ENCODE results near the gene CRYBG1. TPM values are rescaled to one million over a fixed set of nuclear protein-coding genes. Genes with fewer than 3 reads are reported as not detected.

Gene CRYBG1
- total RNA-seq, 1 experiment from 2014 or later: 81.6 TPM

DNA sequence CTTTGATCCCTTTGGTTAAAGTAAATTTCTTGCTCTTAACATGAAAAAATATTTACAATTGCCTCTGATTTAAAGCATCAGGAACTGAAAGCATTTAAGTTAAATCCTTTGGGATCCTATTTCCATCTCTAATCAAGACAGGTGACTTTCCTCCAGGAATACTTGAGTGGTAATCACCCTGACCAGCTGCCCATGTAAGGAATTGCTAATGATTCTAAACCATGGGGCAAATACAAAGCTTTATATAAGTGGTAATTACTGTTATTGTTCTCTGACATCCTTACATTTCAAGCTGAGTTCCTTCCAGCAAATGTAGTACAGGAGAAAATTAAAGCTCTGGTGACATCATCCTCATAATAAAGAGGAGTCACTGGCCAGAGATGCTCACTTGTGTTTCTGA, 100.6 kb downstream of the CRYBG1 start:
- no peak for DNase-seq (ENCODE audit: low read depth)

DNA sequence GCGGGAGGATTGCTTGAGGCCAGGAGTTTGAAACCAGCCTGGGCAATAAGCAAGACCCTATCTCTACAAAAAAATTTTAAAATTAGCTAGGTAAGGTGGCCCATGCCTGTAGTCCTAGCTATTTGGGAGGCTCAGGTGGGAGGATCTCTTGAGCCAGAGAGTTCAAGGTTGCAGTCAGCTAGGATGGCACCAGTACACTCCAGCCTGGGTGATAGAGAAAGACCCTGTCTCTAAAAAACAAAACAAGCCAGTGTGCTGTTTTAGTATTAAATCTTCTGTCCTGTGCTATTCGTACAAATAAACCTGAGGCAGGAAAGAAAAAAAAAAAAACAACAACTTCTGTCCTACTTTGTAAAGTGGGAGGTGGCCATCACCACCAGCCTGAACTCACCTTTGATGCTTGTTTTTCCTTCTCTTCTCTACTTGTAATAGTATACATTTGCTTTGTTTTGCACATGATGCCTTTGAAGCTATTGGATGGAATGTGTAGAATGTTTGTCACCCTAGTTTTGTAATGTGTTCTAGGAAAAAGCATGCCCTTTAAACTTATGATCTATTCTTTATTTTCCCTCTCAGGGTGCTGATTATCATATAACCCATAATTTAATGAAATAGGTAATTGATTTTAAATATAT, 102.5 kb downstream of the CRYBG1 start:
- no peak for DNase-seq (ENCODE audit: low read depth)

DNA sequence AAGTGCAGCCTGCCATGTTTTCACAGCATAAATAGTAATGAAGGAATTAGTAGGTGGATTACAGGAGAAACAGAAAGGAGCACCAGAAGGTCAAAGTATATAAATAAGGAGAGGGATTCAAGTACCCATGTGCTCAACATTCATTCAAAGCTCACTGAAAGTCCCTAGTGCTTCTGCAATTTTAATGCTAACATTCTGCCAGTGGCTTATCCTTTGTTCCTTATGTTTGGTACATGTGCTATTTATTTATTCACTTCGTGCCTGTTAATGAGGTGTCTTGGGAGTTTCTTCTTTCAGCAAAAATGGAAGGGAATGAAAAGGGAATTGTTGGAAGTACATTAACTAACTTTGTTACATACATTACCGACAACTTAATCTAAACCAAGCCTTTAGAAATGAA, 105.7 kb downstream of the CRYBG1 start:
- no peak for DNase-seq (ENCODE audit: low read depth)

DNA sequence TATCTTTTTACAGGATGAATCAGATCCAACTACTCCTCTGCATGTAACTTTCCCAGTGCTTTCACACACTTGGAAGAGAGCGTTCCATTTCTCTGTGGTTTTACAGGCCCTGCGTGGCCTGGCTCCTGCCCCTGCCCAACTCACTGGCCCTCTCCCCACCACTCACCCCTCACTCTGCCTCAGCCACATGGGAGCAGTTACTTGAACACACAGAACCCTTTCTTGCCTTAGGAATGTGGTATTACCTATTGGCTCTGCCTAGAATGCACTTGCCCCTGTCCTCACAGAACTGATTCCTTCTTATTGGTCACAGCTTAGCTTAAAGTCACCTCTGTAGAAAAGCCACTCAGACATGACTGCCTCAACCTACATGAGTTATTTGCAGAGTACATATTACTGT, 108.4 kb downstream of the CRYBG1 start:
- no peak for DNase-seq (ENCODE audit: low read depth)

DNA sequence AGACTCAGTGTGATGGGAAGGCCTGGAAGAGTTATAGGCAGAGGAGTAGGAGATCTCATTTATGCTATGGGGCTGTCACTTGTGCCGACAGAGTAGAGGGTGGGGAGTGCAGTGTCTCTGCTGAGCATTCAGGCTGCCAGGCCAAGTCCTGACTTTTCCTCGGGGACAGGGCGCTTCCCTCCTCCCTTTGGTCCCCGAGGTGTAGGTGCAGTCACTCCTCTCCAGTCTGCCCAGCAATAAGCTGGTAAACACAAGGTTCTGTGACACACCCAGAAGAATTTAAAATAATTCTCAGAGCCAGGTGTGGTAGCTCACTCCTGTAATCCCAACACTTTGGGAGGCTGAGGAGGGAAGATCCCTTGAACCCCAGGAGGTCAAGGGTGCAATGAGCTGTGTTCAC, 109.4 kb downstream of the CRYBG1 start:
- no peak for DNase-seq (ENCODE audit: low read depth)

DNA sequence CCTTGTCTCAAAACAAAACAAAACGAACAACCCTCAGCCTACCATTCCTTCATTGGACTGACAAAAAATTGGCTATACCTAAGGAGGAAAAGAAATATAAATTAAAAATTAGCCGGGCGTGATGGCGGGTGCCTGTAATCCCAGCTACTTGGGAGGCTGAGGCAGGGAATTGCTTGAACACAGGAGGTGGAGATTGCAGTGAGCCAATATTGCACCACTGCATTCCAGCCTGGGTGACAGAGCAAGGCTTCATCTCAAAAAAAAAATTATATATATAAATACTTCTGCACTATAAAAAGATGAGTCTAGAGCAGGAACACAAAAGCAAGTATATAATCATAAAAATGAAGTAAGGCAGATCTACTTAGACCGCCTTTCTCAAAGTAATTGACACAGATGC, 109.8 kb downstream of the CRYBG1 start:
- DNase-seq (ENCODE audit: low read depth): no peak

DNA sequence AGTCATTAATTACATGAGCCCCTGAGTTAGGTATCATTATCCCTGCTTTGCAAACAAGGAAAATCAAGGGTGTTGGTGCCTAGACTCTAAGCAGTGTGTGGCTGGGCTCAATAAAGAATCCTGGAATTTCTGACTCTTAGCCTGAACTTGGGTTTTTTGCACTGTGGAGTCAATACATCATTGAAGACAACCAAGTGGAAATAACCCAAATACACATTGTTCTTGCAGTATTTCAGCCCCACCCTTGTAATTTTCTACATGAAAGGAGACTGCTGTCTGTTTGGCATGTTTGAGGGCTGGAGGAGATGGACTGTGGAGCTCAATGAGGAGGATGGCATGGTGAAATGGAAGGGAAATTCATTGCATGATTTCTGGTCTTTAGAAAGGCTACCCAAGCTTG, 110.3 kb downstream of the CRYBG1 start:
- no peak for DNase-seq (ENCODE audit: low read depth)

DNA sequence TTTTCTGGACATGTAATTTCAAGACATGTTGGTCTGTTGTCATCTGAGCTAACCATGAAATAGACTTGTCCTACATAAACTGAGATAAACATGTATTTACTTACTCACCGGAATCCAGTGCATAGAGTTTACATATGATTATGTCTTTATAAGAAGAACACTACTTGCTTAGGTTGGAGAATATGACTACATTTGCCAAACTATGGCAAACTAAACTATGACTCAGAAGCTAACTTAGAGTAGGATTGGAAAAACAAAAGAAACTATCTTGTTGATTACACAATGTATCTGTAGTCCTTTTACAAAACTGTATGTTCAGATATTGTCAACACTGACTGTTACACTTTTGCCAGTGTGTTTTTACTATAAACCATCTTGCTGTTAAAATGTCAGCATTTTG, 113.3 kb downstream of the CRYBG1 start:
- peak; percentile 33 for DNase-seq (ENCODE audit: low read depth)

DNA sequence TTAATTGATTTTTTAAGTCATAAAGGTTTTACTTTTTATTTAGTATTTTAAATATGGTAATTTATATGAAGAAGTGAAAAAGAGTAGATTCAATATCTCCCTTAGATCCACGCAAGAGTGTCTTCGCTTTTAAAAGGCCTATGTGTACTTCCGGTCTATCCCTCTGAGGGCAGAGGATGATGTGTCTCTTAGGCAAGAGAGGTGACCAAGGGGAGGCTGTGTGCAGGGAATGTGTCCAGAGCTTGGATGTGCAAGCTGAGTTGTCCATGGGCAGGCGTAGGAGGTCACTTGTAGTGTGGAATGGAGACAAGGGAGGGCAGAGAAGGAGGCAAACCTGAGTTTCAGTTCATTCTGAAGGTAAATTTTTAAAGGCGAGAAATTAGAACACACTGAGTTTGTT, 113.9 kb downstream of the CRYBG1 start:
- no peak for DNase-seq (ENCODE audit: low read depth)

DNA sequence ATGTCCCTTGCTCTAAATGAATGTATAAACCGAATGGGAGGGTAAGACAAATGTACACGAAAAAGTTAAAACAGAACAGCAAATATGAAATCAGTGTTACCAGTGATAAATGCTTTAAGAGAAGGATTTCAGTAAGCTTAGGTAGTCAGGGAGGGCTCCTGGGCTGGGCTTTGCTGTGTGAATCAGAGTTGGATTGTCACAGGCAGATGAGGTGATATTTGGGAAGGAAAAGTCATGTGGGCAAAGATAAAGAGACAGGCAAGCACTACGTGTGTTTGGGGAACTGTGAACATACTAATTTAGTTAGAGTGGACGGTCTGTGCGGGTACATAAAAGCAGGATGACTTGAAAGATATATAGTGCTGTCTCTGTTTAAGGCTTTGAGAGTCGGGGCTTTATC, 114.8 kb downstream of the CRYBG1 start:
- no peak for DNase-seq (ENCODE audit: low read depth)

DNA sequence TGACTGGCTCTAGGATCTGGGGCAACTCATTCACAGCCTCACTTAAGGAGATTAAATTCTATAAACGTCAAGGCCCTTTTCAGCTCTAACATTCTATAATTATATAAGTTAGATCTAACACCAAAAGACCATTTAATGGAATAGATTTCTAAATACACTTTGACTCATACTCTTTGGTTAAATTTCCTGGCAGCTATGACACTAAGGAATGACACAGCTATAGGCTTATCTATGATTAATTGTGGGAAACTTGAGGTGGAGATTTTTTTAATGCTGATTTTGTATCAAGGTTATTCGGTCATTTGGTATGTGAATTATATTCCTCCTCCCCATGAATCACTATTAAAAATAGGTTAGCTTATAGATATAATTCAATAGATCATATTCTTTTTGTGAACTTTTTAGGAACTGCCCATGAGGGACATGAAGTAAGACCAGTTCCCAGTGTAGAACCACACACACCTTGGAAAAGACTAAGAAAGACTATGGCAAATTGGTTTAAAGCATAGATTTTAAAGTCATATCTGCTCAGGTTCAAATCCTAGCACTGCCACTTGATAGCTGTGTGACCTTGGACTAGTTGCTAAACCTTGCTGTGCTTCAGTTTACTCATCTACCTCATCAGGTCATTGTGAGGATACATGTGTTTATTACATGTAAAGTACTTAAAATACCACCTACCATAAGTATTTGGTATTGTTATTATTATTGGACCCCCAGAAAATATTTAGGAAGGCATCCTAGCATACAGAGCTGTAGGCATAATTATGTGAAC, 116.0 kb downstream of the CRYBG1 start:
- peak; percentile 44 for DNase-seq (ENCODE audit: low read depth)

DNA sequence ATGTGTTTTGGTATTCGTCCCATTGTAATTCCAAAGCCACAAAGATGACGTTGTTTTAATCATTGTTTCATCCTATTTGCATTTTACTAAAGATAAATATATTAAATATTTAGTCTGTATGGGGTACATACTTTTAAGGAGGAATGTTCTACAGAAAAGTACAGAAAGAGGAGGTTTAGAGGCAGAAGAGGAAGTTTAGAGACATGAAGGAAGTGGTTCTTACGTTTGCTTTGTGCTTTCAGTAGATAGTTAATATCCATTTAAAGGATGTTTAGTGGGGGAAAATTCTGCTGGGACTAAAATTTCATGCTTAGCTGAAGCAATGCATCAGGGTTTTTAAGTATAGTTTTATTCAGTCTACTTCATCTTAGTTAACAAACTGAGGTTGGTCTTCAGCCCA, 116.6 kb downstream of the CRYBG1 start:
- DNase-seq (ENCODE audit: low read depth): no peak

DNA sequence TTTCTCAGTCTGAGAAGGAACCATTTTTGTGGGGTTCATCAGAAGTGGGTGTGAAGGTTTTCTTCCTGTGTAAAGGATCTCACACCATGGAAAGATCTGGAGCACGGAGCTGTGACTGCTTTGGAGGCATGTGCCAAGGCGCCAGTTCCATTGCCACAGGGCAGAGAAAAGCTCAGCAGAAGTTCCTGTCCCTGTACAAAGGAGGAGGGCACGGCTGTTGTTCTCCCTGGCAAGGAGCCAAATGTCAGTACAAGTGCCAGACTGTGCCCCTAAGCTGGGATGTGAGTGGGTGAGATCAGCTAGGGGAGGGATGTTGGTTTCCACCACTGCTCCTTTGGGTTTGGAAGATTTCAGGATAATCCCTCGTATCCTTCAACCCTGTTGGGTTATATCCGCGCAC, 117.3 kb downstream of the CRYBG1 start:
- DNase-seq (ENCODE audit: low read depth): peak; percentile 24

DNA sequence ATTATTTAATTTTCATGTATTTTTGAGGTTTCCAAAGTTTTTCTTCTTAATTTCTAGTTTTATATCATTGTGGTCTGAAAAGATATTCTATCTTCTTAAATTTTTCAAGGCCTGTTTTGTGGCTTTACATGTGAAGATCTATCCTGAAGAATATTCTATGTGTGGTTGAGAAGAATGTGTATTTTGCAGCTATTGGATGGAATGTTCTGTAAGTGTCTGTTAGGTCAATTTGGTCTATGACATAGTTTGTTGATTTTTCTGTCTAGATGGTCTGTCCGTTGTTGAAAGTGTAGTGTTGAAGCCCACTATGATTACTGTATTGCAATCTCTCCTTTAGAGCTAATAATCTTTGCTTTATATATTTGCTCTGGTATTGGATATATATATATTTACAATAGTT, 125.7 kb downstream of the CRYBG1 start:
- no peak for DNase-seq (ENCODE audit: low read depth)

DNA sequence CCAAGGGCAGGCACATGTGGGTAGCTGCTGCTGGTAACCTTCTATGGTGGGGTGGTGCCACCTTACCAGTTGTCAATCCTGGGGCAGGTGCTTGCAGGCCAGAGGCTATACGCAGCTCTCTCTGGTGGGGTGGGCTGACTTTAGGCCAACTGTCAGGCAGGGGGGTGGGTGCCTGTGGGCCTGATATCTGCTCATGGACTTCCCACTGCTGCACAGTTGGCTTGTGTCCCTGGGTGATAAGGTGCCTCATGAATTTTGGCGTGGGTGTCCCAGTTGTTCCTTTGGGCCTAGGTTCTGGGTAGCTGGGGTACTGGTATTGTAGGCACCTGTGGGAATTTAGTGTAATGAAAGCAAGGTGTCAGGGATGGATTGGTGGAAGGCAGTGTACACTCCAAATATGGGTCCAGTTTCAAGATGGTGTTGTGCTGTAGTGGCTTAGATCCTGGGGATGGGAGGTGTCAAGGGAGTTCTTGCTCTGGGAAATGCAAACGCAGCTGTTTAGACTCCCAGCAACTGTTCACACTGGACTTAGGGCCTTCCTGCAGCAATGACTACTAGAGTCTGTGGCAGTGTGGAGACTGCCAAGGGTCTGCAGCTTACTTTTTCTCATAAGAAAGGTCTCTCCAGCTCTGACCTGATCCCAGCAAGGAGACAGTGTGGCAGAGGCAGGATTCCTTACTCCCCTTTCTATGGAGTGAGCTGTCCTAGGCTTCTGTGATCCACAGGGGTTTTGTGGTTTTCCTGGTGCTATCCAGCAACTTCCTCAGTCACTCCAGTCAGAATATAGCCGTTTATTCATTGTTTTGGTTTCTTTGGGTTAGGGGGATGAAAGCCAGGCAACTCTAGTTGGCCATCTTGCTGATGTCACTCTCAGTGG, 128.2 kb downstream of the CRYBG1 start:
- peak; percentile 30 for DNase-seq (ENCODE audit: low read depth)

DNA sequence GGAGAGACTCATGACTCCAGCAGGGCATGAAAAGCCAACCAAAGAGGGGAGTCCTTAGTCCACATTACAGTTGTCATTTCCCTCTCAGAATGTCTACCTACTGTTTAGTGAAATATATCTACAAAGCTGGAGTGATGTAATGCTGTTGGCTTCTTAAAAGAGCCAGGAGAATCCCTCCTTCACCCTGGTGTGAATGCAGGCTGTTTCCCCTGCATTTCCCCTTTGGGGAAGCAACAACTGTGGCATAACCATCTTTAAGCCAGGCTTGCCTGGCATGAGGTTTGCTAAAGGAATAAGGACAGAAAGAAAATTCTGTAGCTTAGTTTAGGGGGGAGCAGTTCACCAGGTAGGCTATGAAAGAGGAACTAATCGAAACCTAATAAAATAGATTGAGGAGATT, 129.5 kb downstream of the CRYBG1 start:
- DNase-seq (ENCODE audit: low read depth): no peak

DNA sequence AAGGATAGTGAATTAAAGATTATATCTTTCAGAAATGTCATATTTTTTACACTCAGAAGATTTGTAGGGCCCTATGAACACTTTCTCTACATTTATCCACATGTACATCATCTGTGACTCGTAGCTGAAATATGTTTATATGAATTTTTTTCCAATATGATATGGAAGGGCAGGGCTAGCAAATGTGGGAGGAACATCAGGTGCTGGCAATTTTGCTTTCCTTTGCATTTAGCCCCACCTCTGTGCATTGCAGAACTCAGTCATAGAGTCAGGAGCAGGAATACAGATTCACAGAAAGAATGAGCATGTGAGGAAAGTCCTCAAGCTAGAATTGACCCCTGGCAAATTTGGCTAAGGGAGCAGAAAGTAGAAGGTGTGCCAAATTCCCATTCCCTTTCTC, 129.9 kb downstream of the CRYBG1 start:
- no peak for DNase-seq (ENCODE audit: low read depth)

DNA sequence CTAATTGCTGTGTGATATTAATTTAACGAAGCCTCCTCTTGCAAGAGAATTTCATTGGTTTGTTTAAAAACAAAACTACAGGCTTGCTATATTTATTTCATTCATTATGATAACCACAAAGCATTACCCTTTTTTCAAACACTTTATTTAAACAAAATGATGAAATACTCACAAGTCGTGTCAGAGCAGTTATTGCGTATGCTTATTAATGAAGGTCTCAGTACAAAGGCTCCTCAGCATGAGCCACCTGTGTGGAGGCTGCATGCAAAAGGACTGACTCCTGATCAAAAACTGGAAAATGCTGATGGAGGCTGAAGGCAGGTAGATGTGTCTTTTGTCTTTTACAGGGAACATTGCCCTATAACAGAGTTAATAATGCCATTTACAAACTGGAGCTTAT, 130.5 kb downstream of the CRYBG1 start:
- DNase-seq (ENCODE audit: low read depth): no peak

DNA sequence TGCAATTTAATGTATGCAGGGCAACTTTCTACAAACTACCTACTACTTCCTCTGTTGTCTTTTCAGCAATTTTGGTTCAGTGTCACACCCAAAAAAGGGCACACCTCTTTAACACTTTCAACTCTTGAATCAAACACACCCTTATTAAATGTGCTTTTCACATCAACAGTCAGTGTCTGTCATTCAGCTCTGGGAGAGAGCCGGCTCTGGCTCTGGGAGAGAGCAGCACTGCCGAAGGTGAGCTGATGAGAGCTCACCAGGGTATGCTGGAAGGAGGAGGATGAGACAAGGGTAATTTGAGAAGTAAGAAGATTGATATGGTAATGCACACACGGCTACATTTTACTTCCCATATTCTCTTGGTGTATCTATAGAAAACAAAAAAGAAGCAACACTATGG, 134.5 kb downstream of the CRYBG1 start:
- DNase-seq (ENCODE audit: low read depth): no peak

DNA sequence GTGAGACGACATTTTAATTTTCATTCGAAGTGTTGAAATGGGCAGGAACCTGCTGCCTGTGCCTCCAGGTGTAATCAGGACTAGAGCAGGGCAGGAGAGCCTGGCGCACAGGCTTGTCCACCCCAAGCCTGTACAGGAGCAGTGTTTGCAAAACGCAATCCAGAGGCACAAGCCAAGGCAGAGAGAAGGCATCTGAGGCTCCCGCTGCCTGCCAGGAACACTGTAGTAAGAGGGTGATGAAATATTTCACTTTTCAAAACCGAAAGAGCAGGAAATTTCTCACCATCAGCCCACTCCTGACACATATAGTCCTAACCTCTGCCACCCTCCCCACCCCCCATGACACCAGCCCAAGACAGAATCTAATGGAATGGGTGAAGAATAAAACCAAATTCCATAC, 136.3 kb downstream of the CRYBG1 start:
- no peak for DNase-seq (ENCODE audit: low read depth)

DNA sequence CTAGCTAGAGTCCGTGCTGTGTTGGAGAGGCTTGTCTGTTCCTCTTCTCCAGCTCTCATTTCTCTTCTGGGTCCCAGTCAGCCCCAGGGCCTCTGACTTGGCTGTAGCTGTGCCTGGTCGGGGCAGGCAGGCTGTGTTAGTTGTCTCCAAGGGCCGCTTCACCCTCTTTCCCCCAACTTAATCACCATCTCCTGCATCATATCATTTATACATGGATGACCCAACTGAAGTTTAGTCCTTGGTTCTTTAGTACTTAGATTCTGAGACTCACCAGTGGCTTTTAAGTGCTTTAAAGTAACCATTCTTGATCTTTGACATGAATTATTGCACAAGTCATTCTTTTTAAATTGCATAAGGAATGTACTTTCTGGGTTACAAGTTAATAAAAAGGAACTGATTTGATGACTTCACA, 141.4 kb downstream of the CRYBG1 start:
- DNase-seq (ENCODE audit: low read depth): no peak

DNA sequence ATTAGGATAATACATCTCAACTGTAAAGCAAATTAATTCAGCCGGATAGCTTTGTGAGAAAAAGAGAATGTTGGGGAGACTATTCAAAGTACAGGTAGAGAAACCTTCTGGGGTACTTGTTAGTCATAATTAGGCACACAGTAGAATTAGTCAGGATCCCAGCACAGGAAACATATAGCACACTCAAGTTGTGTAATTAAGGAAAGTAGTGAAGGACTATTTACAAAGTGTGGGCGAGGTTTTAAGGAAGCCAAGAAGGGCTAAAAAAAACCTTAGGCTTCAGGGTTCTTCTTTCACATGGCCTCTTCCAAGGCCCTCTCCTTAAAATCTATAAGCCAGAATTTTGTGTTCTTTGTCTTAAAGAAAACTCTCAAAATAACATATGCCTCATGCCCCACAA, 142.0 kb downstream of the CRYBG1 start:
- DNase-seq (ENCODE audit: low read depth): no peak

DNA sequence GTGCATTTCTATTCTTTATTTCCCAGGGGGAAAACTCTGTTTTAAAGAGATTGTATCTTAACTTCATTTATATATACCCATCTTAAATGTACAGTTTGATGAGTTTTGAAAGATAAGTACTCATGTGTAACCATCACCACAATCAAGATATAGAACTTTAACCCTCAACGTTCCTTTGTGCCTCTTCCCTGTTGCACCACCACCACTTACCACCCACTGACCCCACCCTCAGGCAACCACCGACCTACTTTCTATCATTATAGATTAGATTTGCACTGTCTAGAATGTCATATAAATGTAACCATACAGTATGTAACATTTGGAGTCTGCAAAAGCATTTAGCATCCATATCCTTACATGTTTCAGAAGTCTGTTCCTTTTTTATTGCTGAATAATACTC, 147.8 kb downstream of the CRYBG1 start:
- no peak for DNase-seq (ENCODE audit: low read depth)
